Fibroblast of lung (primary cell): ENCODE measurements around the gene TPSD1. TPM values are rescaled to one million over a fixed set of nuclear protein-coding genes. Genes with fewer than 3 reads are reported as not detected.
"Not testable (repeated sequence)": the region's sequence is repeated elsewhere in the genome, so short reads cannot be mapped to it uniquely, and the experiment has no call there.

ENCODE experiments used
- DNase-seq, 2 donors: peaks; one replicate each; pipeline versions ENCODE4 v3.0.0 to v3.0.0-alpha.2; 2010; ENCODE audit warnings: low read depth in 2 of 2
- H2AFZ ChIP-seq: 2 replicates; pipeline ENCODE4 v1.5.1; 2012; ENCODE audit warnings: low read length, control low read depth, inconsistent platforms
- H3K27ac ChIP-seq: 2 replicates; pipeline ENCODE4 v1.5.1; 2011; ENCODE audit warnings: low read length, control low read depth; ENCODE audit not compliant: insufficient read depth
- H3K27me3 ChIP-seq: 2 replicates; pipeline ENCODE4 v1.5.1; 2011; ENCODE audit warnings: mild to moderate bottlenecking, low read length; ENCODE audit not compliant: control insufficient read depth, insufficient read depth
- H3K36me3 ChIP-seq: 2 replicates; pipeline ENCODE4 v1.5.1; 2011; ENCODE audit warnings: low read length; ENCODE audit not compliant: control insufficient read depth, insufficient read depth
- H3K4me1 ChIP-seq: 2 replicates; pipeline ENCODE4 v1.5.1; 2011; ENCODE audit warnings: low read length; ENCODE audit not compliant: control insufficient read depth, insufficient read depth; ENCODE audit errors: extremely low read depth
- H3K4me2 ChIP-seq: 2 replicates; pipeline ENCODE4 v1.5.1; 2011; ENCODE audit warnings: low read length, control low read depth; ENCODE audit not compliant: insufficient read depth; ENCODE audit errors: extremely low read depth
- H3K4me3 ChIP-seq, 4 experiments: fragments of 200-600 bp in 1 of 4; sonication (generic) in 1 of 4; replicated peaks in 1 of 4; 2 replicates each; pipeline ENCODE4 v1.5.1; 2011 to 2016; ENCODE audit warnings: low read length in 4 of 4, low read depth in 3 of 4, mild to moderate bottlenecking in 3 of 4, control low read depth in 2 of 4, inconsistent platforms in 1 of 4, mixed read lengths in 1 of 4; ENCODE audit not compliant: insufficient read depth in 1 of 4; ENCODE audit errors: control extremely low read depth in 1 of 4
- H3K79me2 ChIP-seq: 2 replicates; pipeline ENCODE4 v1.5.1; 2012; ENCODE audit warnings: mild to moderate bottlenecking, low read length, inconsistent platforms; ENCODE audit not compliant: control insufficient read depth, insufficient read depth
- H3K9ac ChIP-seq: 2 replicates; pipeline ENCODE4 v1.5.1; 2011; ENCODE audit warnings: mild to moderate bottlenecking, low read length, control low read depth; ENCODE audit not compliant: insufficient read depth
- H3K9me3 ChIP-seq: 2 replicates; pipeline ENCODE4 v1.5.1; 2012; ENCODE audit warnings: low read depth, low read length; ENCODE audit not compliant: control insufficient read depth, insufficient read depth
- H4K20me1 ChIP-seq: 2 replicates; pipeline ENCODE4 v1.5.1; 2011; ENCODE audit warnings: low read length; ENCODE audit not compliant: control insufficient read depth, insufficient read depth; ENCODE audit errors: extremely low read depth
- CTCF ChIP-seq, 2 donors: IDR thresholded peaks in 1 of 2; conservative IDR thresholded peaks in 1 of 2; 1 replicate in 1 of 2; 2 replicates in 1 of 2; pipeline ENCODE4 v1.5.1; 2011 to 2012; ENCODE audit warnings: low read length in 2 of 2, control low read depth in 1 of 2, inconsistent platforms in 1 of 2, low read depth in 1 of 2, mild to moderate bottlenecking in 1 of 2
- EZH2 ChIP-seq: IDR thresholded peaks from 2 replicates; pipeline ENCODE4 v1.5.1; 2012; ENCODE audit warnings: low read length, control low read depth, mild to moderate bottlenecking; ENCODE audit errors: missing control alignments
- polyA plus RNA-seq, 2 donors: library from polyadenylated mRNA; depleted of rRNA in 1 of 2; stranded (reverse) in 1 of 2; unstranded in 1 of 2; fragments of >200 nt; gene quantifications; 2 replicates each; pipeline ENCODE4 v1.2.1, GENCODE V29; 2011 to 2012; ENCODE audit warnings: missing spikeins in 1 of 2
- total RNA-seq: library from RNA; depleted of rRNA; stranded (reverse); fragments of >200 nt; gene quantifications from 2 replicates; pipeline ENCODE4 v1.2.1, GENCODE V29; 2014

TPSD1 gene
- total and polyA plus RNA-seq, 2 donors (not counting 1 experiment from before 2014, with no cell fraction given) = not detected

- H2AFZ ChIP-seq = no peak overlapping the region
- TF ChIP-seq EZH2 (no peak), CTCF (conservative IDR thresholded peaks at IDR 0.05 in 1 of 2, IDR thresholded peaks at IDR 0.05 in 1 of 2; ENCODE audit: low read depth in 1 of 2, low read length in 2 of 2) (no peak)
- no peak overlapping the region for H3K4me3 ChIP-seq
- H3K79me2 ChIP-seq = no peaks in the 10 kb centered on the region
- no peaks in the 10 kb centered on the region for H3K4me1 ChIP-seq
- no peaks in the 10 kb centered on the region for H3K36me3 ChIP-seq
- DNase-seq = no peak
- H3K4me2 ChIP-seq = no peak overlapping the region
- no peak overlapping the region for H3K9ac ChIP-seq
- no peaks in the 10 kb centered on the region for H3K9me3 ChIP-seq
- H3K27me3 ChIP-seq = no peaks in the 10 kb centered on the region
- no peak overlapping the region for H3K27ac ChIP-seq
- H4K20me1 ChIP-seq = no peaks in the 10 kb centered on the region
Observed at GRCh38 chr16:1237990-1238389, 17.9 kb upstream of the TPSD1 start.

GRCh38 chr16:1238909-1239308, 17.0 kb upstream of the TPSD1 start:
- H3K4me2 ChIP-seq, H3K79me2 ChIP-seq: not testable (repeated sequence)

GRCh38 chr16:1239575-1239974, 16.3 kb upstream of the TPSD1 start:
- not testable (repeated sequence) for H3K4me3 ChIP-seq, H3K4me1 ChIP-seq, H3K9me3 ChIP-seq, H3K79me2 ChIP-seq, H3K9ac ChIP-seq, DNase-seq, H2AFZ ChIP-seq, H4K20me1 ChIP-seq, H3K4me2 ChIP-seq, H3K27me3 ChIP-seq, H3K27ac ChIP-seq, H3K36me3 ChIP-seq

More at GRCh38 chr16:1238909-1239308, 17.0 kb upstream of the TPSD1 start:
- not testable (repeated sequence) for H3K36me3 ChIP-seq, H3K4me3 ChIP-seq, H3K27me3 ChIP-seq, H3K9ac ChIP-seq, H3K4me1 ChIP-seq, H3K27ac ChIP-seq, DNase-seq, H2AFZ ChIP-seq, H3K9me3 ChIP-seq, H4K20me1 ChIP-seq

- H3K9ac ChIP-seq, H3K79me2 ChIP-seq, H4K20me1 ChIP-seq, H3K9me3 ChIP-seq, H3K27me3 ChIP-seq, H2AFZ ChIP-seq, H3K4me1 ChIP-seq, H3K36me3 ChIP-seq, H3K27ac ChIP-seq, H3K4me3 ChIP-seq, DNase-seq, H3K4me2 ChIP-seq: not testable (repeated sequence)
Observed at GRCh38 chr16:1240436-1240835, 15.4 kb upstream of the TPSD1 start, which contains the start of gene TPSAB1. TPSAB1 (plus strand) TSS chr16:1240705; CDS start chr16:1240939, 234 bp downstream.

- H3K4me3 ChIP-seq, H3K4me2 ChIP-seq, H3K27me3 ChIP-seq, H3K36me3 ChIP-seq, DNase-seq, H3K9ac ChIP-seq, H3K27ac ChIP-seq, H3K79me2 ChIP-seq, H3K4me1 ChIP-seq, H2AFZ ChIP-seq, H4K20me1 ChIP-seq, H3K9me3 ChIP-seq: not testable (repeated sequence)
Observed at GRCh38 chr16:1241081-1241480, 14.8 kb upstream of the TPSD1 start.

GRCh38 chr16:1243363-1243762, 12.5 kb upstream of the TPSD1 start:
- H3K4me1 ChIP-seq, H4K20me1 ChIP-seq, H3K4me2 ChIP-seq, DNase-seq, H3K4me3 ChIP-seq, H3K36me3 ChIP-seq, H3K79me2 ChIP-seq, H3K27ac ChIP-seq, H3K9me3 ChIP-seq, H3K9ac ChIP-seq, H2AFZ ChIP-seq, H3K27me3 ChIP-seq: not testable (repeated sequence)
